Adrenal gland (tissue), 12 donors: ENCODE measurements around the gene PFKFB2. TPM values are rescaled to one million over a fixed set of nuclear protein-coding genes. Genes with fewer than 3 reads are reported as not detected.

ENCODE experiments used
- DNase-seq, 7 donors: peaks; one replicate each; pipeline ENCODE4 v3.0.0-alpha.2; 2019 to 2020
- H3K27ac ChIP-seq, 5 donors: fragments of 200-600 bp; sonication (generic) in 4 of 5; 1 replicate in 3 of 5; 2 replicates in 2 of 5; pipeline versions ENCODE4 v1.5.1 to v1.8.0; 2016 to 2020; ENCODE audit warnings: mild to moderate bottlenecking in 1 of 5
- H3K27me3 ChIP-seq: fragments of 200-600 bp; 2 replicates; pipeline ENCODE4 v1.8.0; 2021
- H3K36me3 ChIP-seq, 2 donors: fragments of 200-600 bp; replicated peaks in 1 of 2; 1 replicate in 1 of 2; 2 replicates in 1 of 2; pipeline versions ENCODE4 v1.5.1 to v1.8.0; 2018 to 2022
- H3K4me1 ChIP-seq, 2 donors: fragments of 200-600 bp; replicated peaks in 1 of 2; 1 replicate in 1 of 2; 2 replicates in 1 of 2; pipeline versions ENCODE4 v1.5.1 to v1.8.0; 2018 to 2021
- H3K4me3 ChIP-seq, 4 donors: fragments of 200-600 bp; sonication (generic) in 3 of 4; one replicate each; pipeline ENCODE4 v1.5.1; 2016 to 2018
- H3K9me3 ChIP-seq, 3 donors: fragments of 200-600 bp; sonication (generic) in 1 of 3; replicated peaks in 1 of 3; 1 replicate in 2 of 3; 2 replicates in 1 of 3; pipeline versions ENCODE4 v1.5.1 to v1.8.0; 2016 to 2021
- CTCF ChIP-seq, 6 experiments: fragments of 450-650 bp in 4 of 6; fragments of 200-600 bp in 2 of 6; sonication (generic) in 1 of 6; IDR thresholded peaks; 1 replicate in 5 of 6; 2 replicates in 1 of 6; pipeline versions ENCODE4 v1.5.1 to v1.8.0; 2016 to 2021; ENCODE audit warnings: antibody characterized with exemption in 6 of 6, mild to moderate bottlenecking in 2 of 6, moderate library complexity in 1 of 6
- POLR2A ChIP-seq, 2 donors: fragments of 450-650 bp; IDR thresholded peaks; one replicate each; pipeline ENCODE4 v1.6.1; 2017; ENCODE audit warnings: antibody characterized with exemption in 2 of 2, mild to moderate bottlenecking in 2 of 2, moderate library complexity in 1 of 2
- WGBS, 4 donors: extraction: QIAGEN DNeasy Blood & Tissue Kit in 2 of 4; methylation state at CpG; one replicate each; pipeline versions ENCODE4 v1.1.5 to v1.1.7; 2013 to 2017; 5-methylcytosine and 5-hydroxymethylcytosine counted together
- intact Hi-C, 2 donors: fragments of 100-400 bp; cut with DNase I; formaldehyde crosslinking; loops; one replicate each; pipeline versions ENCODE4 v1.14.1 to v1.15.0; 2022 to 2023
- polyA plus RNA-seq, 3 donors: library from polyadenylated mRNA; stranded (reverse); fragments of 200-250 nt in 2 of 3; fragments of 350-450 nt in 1 of 3; fragmentation: Illumina TruSeq in 1 of 3; extraction: RNeasy Lipid Tissue Mini Kit (QIAGEN cat#74804) in 1 of 3; gene quantifications; one replicate each; pipeline ENCODE4 v1.2.3, GENCODE V29; 2013 to 2014
- total RNA-seq, 9 donors: library from RNA; depleted of rRNA in 4 of 9; stranded (reverse); fragments of >200 nt in 4 of 9; fragments of 120-200 nt in 1 of 9; fragmentation: NEBNext Ultra II Directional in 1 of 9; extraction: Animal tissue kit (Norgen Biotek cat#: 25700) in 1 of 9; gene quantifications; one replicate each; pipeline versions ENCODE4 v1.1.0 to v1.2.4, GENCODE V29; 2013 to 2023
- donor health status: healthy with polysubstance abuse.
- donor health status: Bipolar disorder and iron deficiency.
- donor health status: DM: yes; HTN: yes; CAD: no.
- donor health status: DM: no; HTN: no; CAD: no.
- donor health status: DM: no; HTN: no; CAD: no.
- donor health status: DM: yes; HTN: yes; CAD: no.

Gene PFKFB2
- total and polyA plus RNA-seq, 12 donors, result 3.9 to 25.8 (median 13.5) TPM

- TF ChIP-seq CTCF (IDR thresholded peaks at IDR 0.05), result no peak
- no peak for TF ChIP-seq POLR2A (IDR thresholded peaks at IDR 0.05)
- peaks cover 36 to 46% of the 10 kb centered on the region in 2 donors for H3K4me1 ChIP-seq
- no peak overlapping the region for H3K4me3 ChIP-seq
- intact Hi-C loops, result no loop called here
- DNase-seq, result peak in 5 of 7 donors; percentile 34 to 54 (median 50)
- peak overlapping the region in 3 of 5 donors; percentile 94 to 96 (median 95) for H3K27ac ChIP-seq
- whole genome bisulfite sequencing, 4 donors, result 86 to 90% (median 87%) methylated on average over 13 to 18 of the region's 18 CpGs
- no peaks in the 10 kb centered on the region for H3K36me3 ChIP-seq
- no peaks in the 10 kb centered on the region for H3K9me3 ChIP-seq
- H3K27me3 ChIP-seq, result no peaks in the 10 kb centered on the region
Observed at GRCh38 chr1:207027206-207027777, 25.8 kb upstream of the PFKFB2 start.

GRCh38 chr1:207027921-207028320 lies 25.2 kb upstream of the PFKFB2 start:
- peak overlapping the region in 1 of 5 donors; percentile 20 for H3K27ac ChIP-seq
- no peaks in the 10 kb centered on the region for H3K27me3 ChIP-seq
- 89 to 97% (median 93%) methylated on average over 1 of the region's 1 CpG for WGBS, 4 donors
- intact Hi-C loops, result no loop called here
- H3K9me3 ChIP-seq, result no peaks in the 10 kb centered on the region
- no peaks in the 10 kb centered on the region for H3K36me3 ChIP-seq
- peaks cover 36 to 46% of the 10 kb centered on the region in 2 donors for H3K4me1 ChIP-seq
- no peak for DNase-seq
- H3K4me3 ChIP-seq, result no peak overlapping the region
- TF ChIP-seq POLR2A (IDR thresholded peaks at IDR 0.05) (no peak), CTCF (IDR thresholded peaks at IDR 0.05) (no peak)

- intact Hi-C loops, result no loop called here
- no peak overlapping the region for H3K4me3 ChIP-seq
- H3K4me1 ChIP-seq, result peaks cover 33 to 41% of the 10 kb centered on the region in 2 donors
- 91 to 92% (median 92%) methylated on average over 2 of the region's 2 CpGs for WGBS, 4 donors
- H3K36me3 ChIP-seq, result no peaks in the 10 kb centered on the region
- H3K9me3 ChIP-seq, result no peaks in the 10 kb centered on the region
- no peak overlapping the region for H3K27ac ChIP-seq
- no peak for DNase-seq
- H3K27me3 ChIP-seq, result no peaks in the 10 kb centered on the region
- no peak for TF ChIP-seq CTCF (IDR thresholded peaks at IDR 0.05)
- TF ChIP-seq POLR2A (IDR thresholded peaks at IDR 0.05), result no peak
Observed at GRCh38 chr1:207028884-207029650, 24.0 kb upstream of the PFKFB2 start.

GRCh38 chr1:207029701-207030521 lies 23.2 kb upstream of the PFKFB2 start:
- no peak overlapping the region for H3K4me3 ChIP-seq
- H3K27me3 ChIP-seq, result no peaks in the 10 kb centered on the region
- peaks cover 24 to 32% of the 10 kb centered on the region in 2 donors for H3K4me1 ChIP-seq
- no peaks in the 10 kb centered on the region for H3K36me3 ChIP-seq
- TF ChIP-seq POLR2A (IDR thresholded peaks at IDR 0.05) (no peak), CTCF (IDR thresholded peaks at IDR 0.05) (no peak)
- intact Hi-C loops, result no loop called here
- DNase-seq, result no peak
- WGBS, 4 donors, result 80 to 90% (median 84%) methylated on average over 5 of the region's 5 CpGs
- no peaks in the 10 kb centered on the region for H3K9me3 ChIP-seq
- H3K27ac ChIP-seq, result no peak overlapping the region
